Neutrophil (primary cell): Measurements from ENCODE around the gene BLOC1S6.

Experiments
- H3K27ac ChIP-seq: fragments of 200-600 bp; sonication (generic); 2 replicates; pipeline ENCODE4 v1.5.1; 2016; ENCODE audit warnings: mild to moderate bottlenecking, moderate library complexity
- H3K27me3 ChIP-seq: fragments of 200-600 bp; sonication (generic); 2 replicates; pipeline ENCODE4 v1.6.0; 2016; ENCODE audit warnings: mild to moderate bottlenecking
- H3K36me3 ChIP-seq: fragments of 200-600 bp; sonication (generic); 2 replicates; pipeline ENCODE4 v1.5.1; 2017
- H3K4me1 ChIP-seq, 2 experiments: fragments of 200-600 bp in 1 of 2; sonication (generic) in 1 of 2; 1 replicate in 1 of 2; 2 replicates in 1 of 2; pipeline versions ENCODE4 v1.5.1 to v1.6.1; 2013 to 2016; ENCODE audit warnings: low read depth in 1 of 2, low read length in 1 of 2, mild to moderate bottlenecking in 1 of 2, moderate library complexity in 1 of 2; ENCODE audit not compliant: control insufficient read depth in 1 of 2, insufficient read depth in 1 of 2
- H3K4me3 ChIP-seq, 2 experiments: fragments of 200-600 bp in 1 of 2; sonication (generic) in 1 of 2; 1 replicate in 1 of 2; 2 replicates in 1 of 2; pipeline ENCODE4 v1.5.1; 2013 to 2016; ENCODE audit warnings: low read depth in 1 of 2, low read length in 1 of 2, mild to moderate bottlenecking in 1 of 2, moderate library complexity in 1 of 2
- H3K9me3 ChIP-seq: fragments of 200-600 bp; sonication (generic); 2 replicates; pipeline ENCODE4 v1.5.1; 2016
- TF ChIP-seq, protein P1 (sequence below): fragments of 200-600 bp; sonication (generic); IDR thresholded peaks from 2 replicates; pipeline ENCODE4 v1.5.1; 2016; ENCODE audit warnings: antibody characterized with exemption

BLOC1S6 gene

DNA sequence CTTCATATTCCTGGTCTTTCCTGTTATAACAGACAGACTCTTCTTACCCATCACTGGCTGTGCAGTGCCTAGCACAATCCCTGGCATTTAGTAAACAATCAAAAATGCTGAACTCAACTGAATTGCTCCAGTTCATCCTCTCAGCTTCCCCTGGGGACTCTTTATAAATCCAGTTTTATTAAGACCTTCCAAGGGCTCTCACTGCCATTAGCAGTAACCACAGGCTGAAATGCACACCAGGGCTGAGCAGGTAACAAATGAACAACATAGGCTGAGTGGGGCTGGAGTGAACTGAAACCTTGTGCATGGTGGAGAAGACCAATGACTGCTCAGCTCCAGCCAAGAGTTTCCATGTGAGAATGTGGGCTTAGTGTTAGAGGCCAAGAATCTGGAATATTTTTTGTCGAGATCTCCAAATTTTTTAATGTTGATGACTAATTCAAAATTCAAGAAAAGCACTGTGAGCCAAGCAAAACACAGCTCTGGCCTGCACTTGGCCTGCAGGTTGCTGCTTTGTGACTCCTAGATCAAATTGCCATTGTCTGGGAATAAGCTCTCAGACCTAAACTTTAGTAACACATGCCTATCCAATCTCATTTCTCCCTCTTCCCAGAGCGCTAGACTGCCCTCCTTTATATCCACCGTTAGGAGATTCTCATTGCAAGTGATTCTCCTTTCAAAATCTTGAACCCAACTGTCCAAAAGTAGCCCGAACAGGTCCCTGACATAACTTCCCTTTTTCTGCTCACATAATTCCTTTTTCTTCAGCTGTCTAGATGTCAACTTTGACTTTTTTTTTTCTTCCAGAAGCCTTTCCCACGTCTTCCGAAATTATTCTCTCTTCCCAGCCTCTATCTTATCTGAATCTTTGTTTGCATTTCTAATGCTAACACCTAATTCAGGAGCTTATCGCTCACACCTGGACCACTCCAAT, 55.1 kb downstream of the BLOC1S6 start:
- Histone ChIP-seq H3K27ac (peak overlapping the region; percentile 98), H3K4me3 (peak overlapping the region; percentile 29 to 42), H3K4me1 (peaks cover 97% of the 10 kb centered on the region in 2 experiments)

DNA sequence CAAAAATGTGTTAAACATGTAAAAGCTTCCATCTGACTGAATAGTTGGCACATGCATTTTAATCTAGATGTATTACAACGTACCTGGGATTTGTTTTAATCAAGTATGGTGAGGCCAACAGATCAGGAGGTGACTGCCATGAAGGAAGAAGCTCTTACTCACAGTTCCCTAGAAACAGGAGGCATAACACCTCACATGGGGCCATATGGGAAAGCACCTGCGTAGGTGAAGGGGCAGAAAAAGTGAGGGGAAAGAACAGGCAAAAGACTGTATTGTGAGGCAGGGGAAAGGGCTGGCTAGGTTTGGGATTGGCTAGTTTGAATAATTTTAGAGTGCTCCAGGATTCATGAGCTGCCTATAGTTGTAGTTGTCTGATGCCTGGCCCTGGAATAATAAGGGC, 57.3 kb downstream of the BLOC1S6 start:
- TF ChIP-seq, protein P1, sequence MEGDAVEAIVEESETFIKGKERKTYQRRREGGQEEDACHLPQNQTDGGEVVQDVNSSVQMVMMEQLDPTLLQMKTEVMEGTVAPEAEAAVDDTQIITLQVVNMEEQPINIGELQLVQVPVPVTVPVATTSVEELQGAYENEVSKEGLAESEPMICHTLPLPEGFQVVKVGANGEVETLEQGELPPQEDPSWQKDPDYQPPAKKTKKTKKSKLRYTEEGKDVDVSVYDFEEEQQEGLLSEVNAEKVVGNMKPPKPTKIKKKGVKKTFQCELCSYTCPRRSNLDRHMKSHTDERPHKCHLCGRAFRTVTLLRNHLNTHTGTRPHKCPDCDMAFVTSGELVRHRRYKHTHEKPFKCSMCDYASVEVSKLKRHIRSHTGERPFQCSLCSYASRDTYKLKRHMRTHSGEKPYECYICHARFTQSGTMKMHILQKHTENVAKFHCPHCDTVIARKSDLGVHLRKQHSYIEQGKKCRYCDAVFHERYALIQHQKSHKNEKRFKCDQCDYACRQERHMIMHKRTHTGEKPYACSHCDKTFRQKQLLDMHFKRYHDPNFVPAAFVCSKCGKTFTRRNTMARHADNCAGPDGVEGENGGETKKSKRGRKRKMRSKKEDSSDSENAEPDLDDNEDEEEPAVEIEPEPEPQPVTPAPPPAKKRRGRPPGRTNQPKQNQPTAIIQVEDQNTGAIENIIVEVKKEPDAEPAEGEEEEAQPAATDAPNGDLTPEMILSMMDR, result no peak
- Histone ChIP-seq H3K9me3 (no peaks in the 10 kb centered on the region), H3K36me3 (peaks cover 4% of the 10 kb centered on the region), H3K27ac (peak overlapping the region; percentile 98), H3K4me1 (peaks cover 89 to 90% of the 10 kb centered on the region in 2 experiments), H3K4me3 (peak overlapping the region in 1 of 2 experiments; percentile 25), H3K27me3 (no peaks in the 10 kb centered on the region)

More for the DNA sequence above, 55.1 kb downstream of the BLOC1S6 start:
- peaks cover 4% of the 10 kb centered on the region for H3K36me3 ChIP-seq
- TF ChIP-seq, protein P1, result no peak
- no peaks in the 10 kb centered on the region for H3K9me3 ChIP-seq
- no peaks in the 10 kb centered on the region for H3K27me3 ChIP-seq

DNA sequence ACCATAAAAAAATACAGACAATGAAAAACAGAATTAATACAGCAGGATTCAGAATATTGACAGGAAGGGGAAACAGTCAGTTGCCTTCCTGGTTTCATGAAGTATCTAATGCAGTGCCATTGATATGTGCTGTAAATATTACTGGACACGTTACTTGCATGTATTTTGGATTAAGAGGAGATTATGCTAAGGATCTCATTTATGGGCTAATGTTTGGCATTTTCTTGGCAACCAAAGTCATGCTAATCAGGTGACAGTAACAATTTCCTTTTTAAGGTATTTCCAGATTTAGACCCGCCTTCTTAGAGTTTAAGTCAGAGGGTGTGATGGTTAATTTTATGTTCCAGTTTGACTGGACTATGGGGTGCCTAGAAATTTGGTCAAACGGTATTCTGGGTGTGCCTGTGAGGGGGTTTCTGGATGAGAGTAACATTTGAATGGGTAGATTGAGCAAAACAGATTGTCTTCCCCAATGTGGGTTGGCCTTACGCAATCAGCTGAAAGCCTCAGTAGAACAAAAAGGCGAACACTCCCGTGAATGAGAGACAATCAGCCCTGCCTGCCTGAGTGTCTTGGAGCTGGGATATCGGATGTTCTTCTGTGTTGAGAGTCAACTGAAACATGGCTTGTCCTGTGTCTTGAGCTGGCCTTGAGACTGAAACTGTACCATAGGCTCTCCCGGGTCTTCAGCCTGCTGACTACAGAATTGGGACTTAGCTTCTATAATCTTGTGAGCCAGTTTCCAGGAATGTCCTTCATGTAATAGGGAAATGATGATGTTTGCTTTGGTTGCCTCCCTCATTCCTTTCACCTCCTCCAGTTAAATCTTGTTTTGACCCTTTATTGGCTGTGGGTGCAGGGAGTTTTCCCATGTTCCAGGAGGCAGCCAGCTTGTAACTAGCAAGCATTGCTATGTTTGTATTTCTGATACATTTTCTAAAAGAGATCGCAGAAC, 58.1 kb downstream of the BLOC1S6 start:
- TF ChIP-seq, protein P1, result no peak
- H3K27ac ChIP-seq, result peak overlapping the region; percentile 98
- H3K27me3 ChIP-seq, result no peaks in the 10 kb centered on the region
- peaks cover 89 to 90% of the 10 kb centered on the region in 2 experiments for H3K4me1 ChIP-seq
- no peaks in the 10 kb centered on the region for H3K9me3 ChIP-seq
- peak overlapping the region; percentile 25 to 40 for H3K4me3 ChIP-seq
- peaks cover 2% of the 10 kb centered on the region for H3K36me3 ChIP-seq

DNA sequence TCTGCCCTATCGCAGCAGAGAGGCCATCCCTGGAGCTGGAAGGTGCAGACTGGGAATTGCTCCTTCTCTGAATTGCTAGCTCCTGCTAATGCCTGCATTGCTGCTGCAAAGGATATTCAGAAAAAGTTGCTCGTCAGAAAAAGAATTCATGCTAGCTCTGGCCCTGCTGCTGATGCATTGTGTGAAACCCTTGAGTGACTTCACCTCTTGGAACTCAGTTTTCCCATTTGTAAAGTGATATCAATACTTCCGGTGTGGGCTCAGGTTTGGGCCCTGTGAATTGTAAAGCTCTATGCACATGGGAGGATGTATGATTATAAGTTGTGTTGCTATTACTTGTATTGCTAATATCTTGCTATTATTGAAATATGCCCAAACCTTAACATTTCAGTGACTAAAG, 59.0 kb downstream of the BLOC1S6 start:
- Histone ChIP-seq H3K36me3 (no peaks in the 10 kb centered on the region), H3K4me3 (peak overlapping the region in 1 of 2 experiments; percentile 40), H3K27ac (peak overlapping the region; percentile 98), H3K4me1 (peaks cover 80 to 87% of the 10 kb centered on the region in 2 experiments), H3K9me3 (no peaks in the 10 kb centered on the region), H3K27me3 (no peaks in the 10 kb centered on the region)
- TF ChIP-seq, protein P1, result no peak

DNA sequence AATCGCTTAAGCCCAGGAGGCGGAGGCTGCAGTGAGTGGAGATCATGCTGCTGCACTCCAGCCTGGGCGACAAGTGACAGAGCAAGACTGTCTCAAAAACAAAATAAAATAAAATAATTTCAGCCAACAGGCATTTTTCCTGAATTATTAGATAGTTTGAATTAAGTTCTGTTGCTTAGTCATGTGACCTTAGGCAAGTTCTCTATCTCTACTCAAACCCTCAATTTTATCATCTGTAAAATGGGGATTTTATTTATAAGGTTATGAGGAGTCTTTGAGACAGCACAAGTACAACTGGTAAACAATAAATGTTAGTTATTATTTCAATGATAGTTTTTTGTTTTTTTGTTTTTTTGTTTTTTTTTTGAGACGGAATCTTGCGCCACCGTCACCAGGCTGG, 60.6 kb downstream of the BLOC1S6 start:
- peaks cover 70 to 82% of the 10 kb centered on the region in 2 experiments for H3K4me1 ChIP-seq
- H3K4me3 ChIP-seq, result no peak overlapping the region
- no peaks in the 10 kb centered on the region for H3K36me3 ChIP-seq
- TF ChIP-seq, protein P1, result no peak
- no peaks in the 10 kb centered on the region for H3K27me3 ChIP-seq
- peak overlapping the region; percentile 33 for H3K27ac ChIP-seq
- H3K9me3 ChIP-seq, result no peaks in the 10 kb centered on the region
